Measurements from ENCODE around the gene ACSL4. TPM values are rescaled to one million over a fixed set of nuclear protein-coding genes. Genes with fewer than 3 reads are reported as not detected.
"Not testable (repeated sequence)": the region's sequence is repeated elsewhere in the genome, so short reads cannot be mapped to it uniquely, and the experiment has no call there.

The ACSL4 gene
- total RNA-seq, 1 donor from 2014 or later = 57.3 TPM

GRCh38 chrX:109728173-109728535 is 4.9 kb downstream of the ACSL4 start:
- no peak for DNase-seq

GRCh38 chrX:109724971-109725370 is 8.1 kb downstream of the ACSL4 start:
- not testable (repeated sequence) for DNase-seq

- DNase-seq = no peak
Measured at GRCh38 chrX:109720947-109721346, 12.1 kb downstream of the ACSL4 start.

- DNase-seq = no peak
Measured at GRCh38 chrX:109719264-109719663, 13.8 kb downstream of the ACSL4 start.

GRCh38 chrX:109716431-109717028 is 16.5 kb downstream of the ACSL4 start:
- peak; percentile 32 for DNase-seq

- DNase-seq = peak; percentile 62
Measured at GRCh38 chrX:109714340-109714958, 18.6 kb downstream of the ACSL4 start.

GRCh38 chrX:109710181-109710580 is 22.9 kb downstream of the ACSL4 start:
- no peak for DNase-seq

GRCh38 chrX:109709129-109709631 is 23.9 kb downstream of the ACSL4 start:
- peak; percentile 13 for DNase-seq

GRCh38 chrX:109707720-109708119 is 25.3 kb downstream of the ACSL4 start:
- no peak for DNase-seq

GRCh38 chrX:109707319-109707718 is 25.7 kb downstream of the ACSL4 start:
- DNase-seq = no peak

GRCh38 chrX:109704563-109704962 is 28.5 kb downstream of the ACSL4 start:
- DNase-seq = no peak

GRCh38 chrX:109697855-109698254 is 35.2 kb downstream of the ACSL4 start:
- DNase-seq = no peak

- DNase-seq = no peak
Measured at GRCh38 chrX:109696146-109696740, 36.8 kb downstream of the ACSL4 start.

- no peak for DNase-seq
Measured at GRCh38 chrX:109695637-109696036, 37.4 kb downstream of the ACSL4 start.

- no peak for DNase-seq
Measured at GRCh38 chrX:109691752-109692151, 41.3 kb downstream of the ACSL4 start.

GRCh38 chrX:109691277-109691676 is 41.8 kb downstream of the ACSL4 start:
- no peak for DNase-seq

GRCh38 chrX:109687903-109688302 is 45.2 kb downstream of the ACSL4 start:
- no peak for DNase-seq

GRCh38 chrX:109685656-109686078 is 47.4 kb downstream of the ACSL4 start:
- no peak for DNase-seq

- no peak for DNase-seq
Measured at GRCh38 chrX:109684136-109684535, 48.9 kb downstream of the ACSL4 start.

GRCh38 chrX:109681475-109682081 is 51.5 kb downstream of the ACSL4 start:
- DNase-seq = no peak

GRCh38 chrX:109679820-109680219 is 53.2 kb downstream of the ACSL4 start:
- DNase-seq = no peak

GRCh38 chrX:109672239-109672638 is 60.8 kb downstream of the ACSL4 start:
- DNase-seq = no peak

- not testable (repeated sequence) for DNase-seq
Measured at GRCh38 chrX:109671170-109671569, 61.9 kb downstream of the ACSL4 start.

GRCh38 chrX:109667986-109668385 is 65.1 kb downstream of the ACSL4 start:
- DNase-seq = no peak

All from dermis blood vessel endothelial cell (primary cell).